H1 (cell line): Measurements from ENCODE around the gene CLDN24.

Experiments used
- CTCF ChIP-seq, 3 experiments: IDR thresholded peaks; 1 replicate in 2 of 3; 2 replicates in 1 of 3; pipeline versions ENCODE4 v1.5.1 to v1.6.1; 2011; ENCODE audit warnings: low read length in 3 of 3, mild to moderate bottlenecking in 3 of 3, inconsistent platforms in 2 of 3, low read depth in 1 of 3, moderate library complexity in 1 of 3; ENCODE audit not compliant: insufficient read depth in 1 of 3; ENCODE audit errors: control extremely low read depth in 1 of 3
- HDAC2 ChIP-seq, 2 experiments: fragments of 300-600 bp in 1 of 2; sonication (generic) in 1 of 2; IDR thresholded peaks; 2 replicates each; pipeline ENCODE4 v1.6.1; 2011 to 2012; ENCODE audit warnings: low read depth in 2 of 2, low read length in 2 of 2, mild to moderate bottlenecking in 2 of 2, moderate library complexity in 2 of 2, borderline replicate concordance in 1 of 2, inconsistent platforms in 1 of 2
- KDM1A ChIP-seq: fragments of 200-600, 300-600 bp; sonication (generic); IDR thresholded peaks from 2 replicates; pipeline ENCODE4 v1.7.1; 2016; ENCODE audit warnings: mild to moderate bottlenecking, low read length, borderline replicate concordance
- PHF8 ChIP-seq: fragments of 200-600 bp; sonication (generic); conservative IDR thresholded peaks from 2 replicates; pipeline ENCODE4 v1.7.1; 2012; ENCODE audit warnings: low read depth, mild to moderate bottlenecking, inconsistent platforms, low read length, moderate library complexity
- POLR2A ChIP-seq, 2 experiments: IDR thresholded peaks; 1 replicate in 1 of 2; 2 replicates in 1 of 2; pipeline ENCODE4 v1.6.1; 2011; ENCODE audit warnings: low read depth in 2 of 2, low read length in 2 of 2, mild to moderate bottlenecking in 2 of 2; ENCODE audit errors: control extremely low read depth in 1 of 2
- POU5F1 ChIP-seq: IDR thresholded peaks from 2 replicates; pipeline ENCODE4 v1.6.1; 2011; ENCODE audit warnings: low read depth, mild to moderate bottlenecking, low read length, moderate library complexity

- TF ChIP-seq CTCF (IDR thresholded peaks at IDR 0.05; ENCODE audit: control extremely low read depth in 1 of 3, insufficient read depth in 1 of 3, low read depth in 1 of 3, low read length in 3 of 3): no peak
- no peak for TF ChIP-seq POU5F1
- TF ChIP-seq PHF8: no peak
- no peak for TF ChIP-seq HDAC2 (IDR thresholded peaks at IDR 0.05; ENCODE audit: borderline replicate concordance in 1 of 2, low read depth in 2 of 2, low read length in 2 of 2)
- TF ChIP-seq KDM1A: no peak
- no peak for TF ChIP-seq POLR2A (IDR thresholded peaks at IDR 0.05; ENCODE audit: control extremely low read depth in 1 of 2, low read depth in 2 of 2, low read length in 2 of 2)
These were observed 36.1 kb upstream of the CLDN24 start for GRCh38 chr4:183358215-183358755.
